Keratinocyte (primary cell): ENCODE measurements around the gene GARIN1A.

Experiments
- EZH2 ChIP-seq: IDR thresholded peaks from one replicate; pipeline ENCODE4 v1.6.1; 2012; ENCODE audit warnings: inconsistent platforms, mild to moderate bottlenecking, low read length, moderate library complexity
- TF ChIP-seq, protein P1 (sequence below), 3 experiments: IDR thresholded peaks in 1 of 3; conservative IDR thresholded peaks in 1 of 3; optimal IDR thresholded peaks in 1 of 3; 2 replicates in 2 of 3; 3 replicates in 1 of 3; pipeline versions ENCODE3 to v1.5.1; 2011; ENCODE audit warnings: low read length in 3 of 3, mild to moderate bottlenecking in 3 of 3, moderate library complexity in 2 of 3, control low read depth in 1 of 3, inconsistent platforms in 1 of 3; ENCODE audit not compliant: insufficient read depth in 2 of 3; ENCODE audit errors: extremely low read depth in 1 of 3

DNA sequence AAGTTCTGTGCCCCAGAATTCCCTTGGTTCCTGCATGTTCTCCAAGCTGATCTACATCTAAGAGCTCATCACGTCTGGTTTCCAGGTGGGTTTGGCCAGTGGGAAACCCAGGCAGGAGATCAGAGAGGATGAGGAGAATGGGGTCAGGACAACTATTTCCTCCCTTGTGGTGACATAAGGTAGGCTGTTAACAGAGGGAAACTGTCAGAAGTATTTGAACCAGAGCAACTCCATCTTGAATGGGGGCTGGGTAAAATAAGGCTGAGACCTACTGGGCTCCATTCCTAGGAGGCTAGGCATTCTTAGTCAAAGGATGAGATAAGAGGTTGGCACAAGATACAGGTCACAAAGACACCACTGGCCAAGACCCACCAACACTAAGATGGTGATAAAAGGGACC, 19.1 kb downstream of the GARIN1A start:
- TF ChIP-seq, protein P1, sequence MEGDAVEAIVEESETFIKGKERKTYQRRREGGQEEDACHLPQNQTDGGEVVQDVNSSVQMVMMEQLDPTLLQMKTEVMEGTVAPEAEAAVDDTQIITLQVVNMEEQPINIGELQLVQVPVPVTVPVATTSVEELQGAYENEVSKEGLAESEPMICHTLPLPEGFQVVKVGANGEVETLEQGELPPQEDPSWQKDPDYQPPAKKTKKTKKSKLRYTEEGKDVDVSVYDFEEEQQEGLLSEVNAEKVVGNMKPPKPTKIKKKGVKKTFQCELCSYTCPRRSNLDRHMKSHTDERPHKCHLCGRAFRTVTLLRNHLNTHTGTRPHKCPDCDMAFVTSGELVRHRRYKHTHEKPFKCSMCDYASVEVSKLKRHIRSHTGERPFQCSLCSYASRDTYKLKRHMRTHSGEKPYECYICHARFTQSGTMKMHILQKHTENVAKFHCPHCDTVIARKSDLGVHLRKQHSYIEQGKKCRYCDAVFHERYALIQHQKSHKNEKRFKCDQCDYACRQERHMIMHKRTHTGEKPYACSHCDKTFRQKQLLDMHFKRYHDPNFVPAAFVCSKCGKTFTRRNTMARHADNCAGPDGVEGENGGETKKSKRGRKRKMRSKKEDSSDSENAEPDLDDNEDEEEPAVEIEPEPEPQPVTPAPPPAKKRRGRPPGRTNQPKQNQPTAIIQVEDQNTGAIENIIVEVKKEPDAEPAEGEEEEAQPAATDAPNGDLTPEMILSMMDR (optimal IDR thresholded peaks at IDR 0.05 in 1 of 3, IDR thresholded peaks at IDR 0.05 in 1 of 3, conservative IDR thresholded peaks at IDR 0.05 in 1 of 3; ENCODE audit: extremely low read depth in 1 of 3, insufficient read depth in 2 of 3, low read length in 3 of 3), result no peak
- TF ChIP-seq EZH2, result no peak
